ENCODE measurements around the gene KLK11.
A peak's percentile ranks its signal among the peaks of the same experiment; 100 is the strongest.

KLK11 gene

DNA sequence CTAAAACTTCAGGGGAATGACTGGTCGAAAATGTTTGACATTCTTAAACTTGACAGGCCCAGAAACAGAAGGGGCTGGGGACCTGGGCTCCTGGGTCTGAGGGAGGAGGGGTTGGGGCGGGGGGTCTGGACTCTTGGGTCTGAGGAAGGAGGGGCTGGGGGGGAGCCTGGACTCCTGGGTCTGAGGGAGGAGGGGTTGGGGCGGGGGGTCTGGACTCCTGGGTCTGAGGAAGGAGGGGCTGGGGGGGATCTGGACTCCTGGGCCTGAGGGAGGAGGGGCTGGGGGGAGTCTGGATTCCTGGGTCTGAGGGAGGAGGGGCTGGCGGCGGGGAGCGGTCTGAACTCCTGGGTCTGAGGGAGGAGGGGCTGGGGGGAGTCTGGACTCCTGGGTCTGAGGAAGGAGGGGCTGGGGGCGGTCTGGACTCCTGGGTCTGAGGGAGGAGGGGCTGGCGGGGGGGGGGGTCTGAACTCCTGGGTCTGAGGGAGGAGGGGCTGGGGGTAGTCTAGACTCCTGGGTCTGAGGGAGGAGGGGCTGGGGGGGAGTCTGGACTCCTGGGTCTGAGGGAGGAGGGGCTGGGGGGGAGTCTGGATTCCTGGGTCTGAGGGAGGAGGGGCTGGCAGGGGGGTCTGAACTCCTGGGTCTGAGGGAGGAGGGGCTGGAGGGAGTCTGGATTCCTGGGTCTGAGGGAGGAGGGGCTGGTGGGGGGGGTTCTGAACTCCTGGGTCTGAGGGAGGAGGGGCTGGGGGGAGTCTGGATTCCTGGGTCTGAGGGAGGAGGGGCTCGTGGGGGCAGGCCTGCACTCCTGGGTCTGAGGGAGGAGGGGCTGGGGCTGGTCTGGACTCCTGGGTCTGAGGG is 51.5 kb downstream of the KLK11 start:
- H3K36me3 Mint-ChIP-seq (ENCODE audit: low read depth) = peaks cover 4% of the 10 kb centered on the region
- no peak overlapping the region for H3K4me3 Mint-ChIP-seq
- peaks cover 18% of the 10 kb centered on the region for H3K27me3 Mint-ChIP-seq (ENCODE audit: low read depth, poor library complexity)
- DNase-seq = no peak
- H3K4me1 Mint-ChIP-seq = peaks cover 75% of the 10 kb centered on the region
- H3K9me3 Mint-ChIP-seq = peaks cover 4% of the 10 kb centered on the region
- peak overlapping the region; percentile 66 for H3K27ac Mint-ChIP-seq
- TF ChIP-seq, protein P1, sequence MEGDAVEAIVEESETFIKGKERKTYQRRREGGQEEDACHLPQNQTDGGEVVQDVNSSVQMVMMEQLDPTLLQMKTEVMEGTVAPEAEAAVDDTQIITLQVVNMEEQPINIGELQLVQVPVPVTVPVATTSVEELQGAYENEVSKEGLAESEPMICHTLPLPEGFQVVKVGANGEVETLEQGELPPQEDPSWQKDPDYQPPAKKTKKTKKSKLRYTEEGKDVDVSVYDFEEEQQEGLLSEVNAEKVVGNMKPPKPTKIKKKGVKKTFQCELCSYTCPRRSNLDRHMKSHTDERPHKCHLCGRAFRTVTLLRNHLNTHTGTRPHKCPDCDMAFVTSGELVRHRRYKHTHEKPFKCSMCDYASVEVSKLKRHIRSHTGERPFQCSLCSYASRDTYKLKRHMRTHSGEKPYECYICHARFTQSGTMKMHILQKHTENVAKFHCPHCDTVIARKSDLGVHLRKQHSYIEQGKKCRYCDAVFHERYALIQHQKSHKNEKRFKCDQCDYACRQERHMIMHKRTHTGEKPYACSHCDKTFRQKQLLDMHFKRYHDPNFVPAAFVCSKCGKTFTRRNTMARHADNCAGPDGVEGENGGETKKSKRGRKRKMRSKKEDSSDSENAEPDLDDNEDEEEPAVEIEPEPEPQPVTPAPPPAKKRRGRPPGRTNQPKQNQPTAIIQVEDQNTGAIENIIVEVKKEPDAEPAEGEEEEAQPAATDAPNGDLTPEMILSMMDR (IDR thresholded peaks at IDR 0.05) = no peak

DNA sequence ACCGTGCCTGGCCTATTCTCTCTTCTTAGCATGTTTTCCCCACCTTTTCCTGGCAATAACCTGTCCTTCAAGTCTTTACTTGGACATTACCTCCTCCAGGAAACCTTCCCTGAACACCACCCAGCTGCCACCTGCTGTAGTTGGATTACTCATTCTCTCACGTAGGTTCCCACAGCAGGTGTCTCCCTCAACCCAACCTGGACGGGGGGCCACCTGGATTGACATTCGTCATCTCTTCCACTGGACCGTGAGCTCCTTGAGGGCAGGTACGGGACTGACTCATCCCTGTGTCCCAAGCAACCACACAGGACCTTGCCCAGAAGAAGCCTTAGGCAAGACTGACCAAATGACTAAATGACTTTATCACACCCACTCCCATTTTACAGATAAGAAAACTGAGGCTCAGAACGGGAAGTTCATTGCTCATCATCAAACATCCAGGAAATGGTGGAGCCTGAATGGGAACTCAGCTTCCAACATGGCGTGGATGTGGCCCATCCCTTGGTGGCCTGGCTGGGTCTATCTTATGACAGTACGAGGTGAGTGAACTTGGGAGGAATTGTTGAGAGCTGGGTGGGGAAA is 53.5 kb downstream of the KLK11 start:
- H3K4me1 Mint-ChIP-seq = peaks cover 75% of the 10 kb centered on the region
- H3K4me3 Mint-ChIP-seq = no peak overlapping the region
- peaks cover 17% of the 10 kb centered on the region for H3K27me3 Mint-ChIP-seq (ENCODE audit: low read depth, poor library complexity)
- DNase-seq = no peak
- peaks cover 4% of the 10 kb centered on the region for H3K36me3 Mint-ChIP-seq (ENCODE audit: low read depth)
- peaks cover 4% of the 10 kb centered on the region for H3K9me3 Mint-ChIP-seq
- TF ChIP-seq, protein P1 (IDR thresholded peaks at IDR 0.05) = no peak
- no peak overlapping the region for H3K27ac Mint-ChIP-seq
